AG09319 (cell line): ENCODE results near the gene MRPL36.
"Not testable (repeated sequence)": the region's sequence is repeated elsewhere in the genome, so short reads cannot be mapped to it uniquely, and the experiment has no call there.

ENCODE experiments used
- DNase-seq: peaks from one replicate; pipeline ENCODE4 v3.0.0-alpha.2; 2010; ENCODE audit warnings: low read depth; ENCODE audit errors: extremely low read depth
- TF ChIP-seq, protein P1 (sequence below): IDR thresholded peaks from 2 replicates; pipeline ENCODE4 v1.5.1; 2011; ENCODE audit warnings: low read depth, mild to moderate bottlenecking, inconsistent platforms, low read length, moderate library complexity

The MRPL36 gene

DNA sequence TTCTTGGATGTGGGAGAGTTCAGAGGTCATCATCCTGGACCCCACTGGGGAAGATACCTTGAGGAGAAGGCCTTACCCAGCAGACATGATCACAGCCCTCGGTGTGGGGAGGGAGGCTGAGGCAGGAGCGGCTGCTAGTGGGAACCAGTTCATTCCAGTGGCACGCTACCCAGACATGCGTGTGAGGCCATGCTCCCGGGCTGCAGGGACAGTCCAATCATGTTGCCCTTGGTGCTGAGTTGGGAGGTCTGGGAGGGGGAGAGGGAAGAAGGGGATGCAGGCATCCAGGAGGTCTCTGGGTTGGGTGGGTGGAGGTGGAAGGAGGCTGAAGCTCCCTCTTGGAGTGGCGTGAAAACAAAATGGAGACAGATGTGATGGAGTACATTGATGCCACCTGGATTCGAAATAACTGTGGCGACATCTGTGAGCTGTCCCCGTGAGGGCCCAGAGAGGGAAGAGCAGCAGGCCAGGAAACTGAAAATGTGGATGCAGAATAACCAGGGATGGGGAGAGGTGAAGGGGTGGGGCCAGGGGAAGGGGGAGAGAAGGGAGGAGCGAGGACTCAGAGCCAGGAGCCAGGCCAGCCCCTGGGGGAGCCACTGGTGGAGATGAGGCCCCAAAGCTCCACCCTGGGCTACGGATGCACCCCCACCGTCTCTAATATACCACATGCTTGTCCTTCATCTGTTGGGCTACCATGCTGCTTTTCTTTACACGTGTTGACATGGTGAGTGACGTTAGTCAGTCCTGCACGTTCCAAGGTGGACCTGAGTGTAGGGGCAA, 17.8 kb upstream of the MRPL36 start:
- TF ChIP-seq, protein P1, sequence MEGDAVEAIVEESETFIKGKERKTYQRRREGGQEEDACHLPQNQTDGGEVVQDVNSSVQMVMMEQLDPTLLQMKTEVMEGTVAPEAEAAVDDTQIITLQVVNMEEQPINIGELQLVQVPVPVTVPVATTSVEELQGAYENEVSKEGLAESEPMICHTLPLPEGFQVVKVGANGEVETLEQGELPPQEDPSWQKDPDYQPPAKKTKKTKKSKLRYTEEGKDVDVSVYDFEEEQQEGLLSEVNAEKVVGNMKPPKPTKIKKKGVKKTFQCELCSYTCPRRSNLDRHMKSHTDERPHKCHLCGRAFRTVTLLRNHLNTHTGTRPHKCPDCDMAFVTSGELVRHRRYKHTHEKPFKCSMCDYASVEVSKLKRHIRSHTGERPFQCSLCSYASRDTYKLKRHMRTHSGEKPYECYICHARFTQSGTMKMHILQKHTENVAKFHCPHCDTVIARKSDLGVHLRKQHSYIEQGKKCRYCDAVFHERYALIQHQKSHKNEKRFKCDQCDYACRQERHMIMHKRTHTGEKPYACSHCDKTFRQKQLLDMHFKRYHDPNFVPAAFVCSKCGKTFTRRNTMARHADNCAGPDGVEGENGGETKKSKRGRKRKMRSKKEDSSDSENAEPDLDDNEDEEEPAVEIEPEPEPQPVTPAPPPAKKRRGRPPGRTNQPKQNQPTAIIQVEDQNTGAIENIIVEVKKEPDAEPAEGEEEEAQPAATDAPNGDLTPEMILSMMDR, result no peak
- DNase-seq, result no peak

DNA sequence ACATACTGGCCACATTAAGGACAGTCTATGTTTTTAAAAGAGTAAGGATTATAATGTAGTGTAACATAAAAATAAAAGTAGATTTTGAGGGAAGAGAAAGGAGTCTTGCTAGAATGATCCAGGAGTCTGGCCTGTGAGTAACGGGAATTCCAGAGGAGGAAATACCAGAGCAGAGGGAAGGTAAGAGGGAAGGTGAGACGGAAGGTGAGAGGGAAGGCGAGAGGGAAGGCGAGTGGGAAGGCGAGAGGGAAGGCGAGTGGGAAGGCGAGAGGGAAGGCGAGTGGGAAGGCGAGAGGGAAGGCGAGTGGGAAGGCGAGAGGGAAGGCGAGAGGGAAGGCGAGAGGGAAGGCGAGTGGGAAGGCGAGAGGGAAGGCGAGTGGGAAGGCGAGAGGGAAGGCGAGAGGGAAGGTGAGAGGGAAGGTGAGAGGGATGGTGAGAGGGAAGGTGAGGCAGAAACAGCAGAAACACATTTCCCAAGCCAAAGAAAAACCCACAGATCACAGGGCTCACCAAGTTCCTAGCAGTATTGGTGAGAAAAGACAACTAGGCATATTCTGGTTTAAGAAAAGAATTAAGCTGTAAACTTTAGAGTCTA, 17.0 kb upstream of the MRPL36 start:
- not testable (repeated sequence) for DNase-seq

DNA sequence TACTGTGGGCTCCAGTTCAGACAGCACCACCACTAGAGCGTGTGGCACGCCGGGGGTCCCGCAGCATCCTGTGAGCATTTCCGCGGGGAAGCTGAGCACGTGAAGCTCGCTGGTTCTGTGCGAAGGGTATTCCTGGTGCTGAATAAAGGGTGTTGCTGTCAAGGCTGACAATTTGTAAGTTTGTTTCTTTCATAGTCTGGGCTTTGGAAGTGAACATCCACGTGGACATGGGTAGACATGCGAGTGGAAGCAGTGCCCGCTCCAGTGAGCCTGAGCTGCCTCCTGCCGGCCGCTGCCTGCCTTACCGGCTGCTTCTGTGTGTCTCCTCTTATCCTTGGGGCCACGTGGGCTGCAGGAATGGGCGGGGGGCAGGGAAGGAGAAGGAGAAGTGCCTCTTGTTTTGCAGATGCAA, 16.2 kb upstream of the MRPL36 start:
- no peak for DNase-seq
- TF ChIP-seq, protein P1, result no peak

DNA sequence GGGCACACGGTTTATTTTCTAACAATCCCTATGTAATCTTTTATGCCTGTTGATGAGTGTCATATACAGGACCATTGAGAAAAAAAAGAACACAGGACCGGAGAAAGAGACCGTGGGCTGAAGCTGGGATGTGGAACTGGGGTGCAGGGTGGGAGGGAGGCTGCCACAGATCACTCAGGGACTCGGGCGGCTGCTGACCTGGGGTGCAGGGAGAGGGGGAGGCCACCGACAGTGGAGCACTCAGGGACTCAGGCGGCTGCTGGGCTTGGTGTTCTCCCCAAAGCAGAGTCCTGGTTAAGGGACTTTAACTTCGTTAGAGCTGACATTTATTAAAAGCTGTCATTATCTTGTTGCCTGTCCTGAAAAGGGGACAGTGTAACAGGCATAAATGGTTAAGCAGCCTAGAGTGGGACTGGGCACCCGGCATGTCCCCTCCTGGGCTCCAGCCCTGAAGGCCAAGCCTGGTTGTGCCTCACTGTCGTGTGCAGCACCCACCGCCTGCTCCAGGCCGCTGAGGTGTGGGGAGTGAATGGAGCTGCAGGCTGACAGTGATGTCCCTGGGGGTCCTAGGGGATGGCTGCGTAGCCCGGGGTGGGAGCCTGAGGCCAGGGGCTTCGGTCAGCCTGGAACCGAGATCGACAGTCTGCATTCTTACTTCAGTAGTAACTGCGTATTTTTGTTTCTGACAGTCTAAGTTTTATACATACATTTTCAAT, 15.6 kb upstream of the MRPL36 start:
- TF ChIP-seq, protein P1, result no peak
- no peak for DNase-seq

DNA sequence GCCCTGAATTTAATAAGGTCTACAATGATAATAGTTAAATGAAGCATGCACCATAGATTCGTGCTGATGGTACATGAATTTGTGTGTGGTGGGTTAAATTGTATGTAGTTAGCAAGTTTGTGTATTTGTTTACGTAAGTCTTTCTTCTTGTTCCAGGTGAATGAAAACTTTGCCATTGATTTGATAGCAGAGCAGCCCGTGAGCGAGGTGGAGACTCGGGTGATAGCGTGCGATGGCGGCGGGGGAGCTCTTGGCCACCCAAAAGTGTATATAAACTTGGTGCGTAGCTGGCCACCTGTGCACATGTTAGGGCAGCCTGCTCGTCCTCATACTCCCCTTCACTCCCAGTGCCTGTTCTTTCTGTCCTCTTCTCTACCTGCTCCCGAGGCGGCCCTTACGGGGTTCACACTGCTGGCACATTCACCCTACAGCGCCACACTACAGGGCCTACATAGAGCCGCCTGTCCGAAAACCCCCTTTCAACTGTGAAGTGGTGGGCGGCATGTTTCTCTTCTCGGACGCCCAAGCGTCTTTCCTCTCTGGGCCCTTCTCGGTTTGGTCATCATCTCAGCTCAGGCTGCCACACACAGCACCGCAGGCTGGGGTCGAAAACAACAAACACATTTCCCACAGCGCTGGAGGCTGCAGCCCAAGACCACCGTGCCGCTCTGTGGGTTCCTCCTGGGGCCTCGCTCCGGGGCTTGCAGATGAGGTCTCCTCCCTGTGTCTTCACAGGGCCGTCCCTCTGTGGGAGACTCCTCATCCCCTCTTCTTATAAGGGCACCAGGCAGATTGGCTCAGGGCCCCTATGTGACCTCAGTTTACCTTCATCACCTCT, 14.8 kb upstream of the MRPL36 start:
- TF ChIP-seq, protein P1, result no peak
- no peak for DNase-seq

DNA sequence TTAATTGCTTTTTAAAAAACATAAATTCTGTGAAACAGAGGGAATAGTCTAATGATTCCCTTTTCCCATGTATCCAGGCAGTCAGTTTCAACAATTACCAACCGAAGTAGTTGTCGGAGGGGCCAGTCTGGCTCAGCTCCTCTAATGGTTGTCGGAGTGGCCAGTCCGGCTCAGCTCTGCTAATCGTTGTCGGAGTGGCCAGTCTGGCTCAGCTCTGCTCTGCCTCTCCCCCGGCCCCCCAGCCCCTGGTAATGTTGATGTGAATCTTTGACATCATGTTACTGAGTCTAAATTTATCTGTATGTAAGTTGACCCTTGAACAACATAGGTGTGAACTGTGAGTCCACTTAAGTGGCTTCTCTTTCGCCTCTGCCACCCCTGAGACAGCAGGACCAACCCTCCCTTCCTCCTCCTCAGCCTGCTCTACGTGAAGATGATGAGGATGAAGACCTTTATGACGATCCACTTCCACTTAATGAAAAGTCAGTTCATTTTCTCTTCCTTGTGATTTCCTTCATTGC, 11.0 kb upstream of the MRPL36 start:
- no peak for DNase-seq
- TF ChIP-seq, protein P1, result no peak

DNA sequence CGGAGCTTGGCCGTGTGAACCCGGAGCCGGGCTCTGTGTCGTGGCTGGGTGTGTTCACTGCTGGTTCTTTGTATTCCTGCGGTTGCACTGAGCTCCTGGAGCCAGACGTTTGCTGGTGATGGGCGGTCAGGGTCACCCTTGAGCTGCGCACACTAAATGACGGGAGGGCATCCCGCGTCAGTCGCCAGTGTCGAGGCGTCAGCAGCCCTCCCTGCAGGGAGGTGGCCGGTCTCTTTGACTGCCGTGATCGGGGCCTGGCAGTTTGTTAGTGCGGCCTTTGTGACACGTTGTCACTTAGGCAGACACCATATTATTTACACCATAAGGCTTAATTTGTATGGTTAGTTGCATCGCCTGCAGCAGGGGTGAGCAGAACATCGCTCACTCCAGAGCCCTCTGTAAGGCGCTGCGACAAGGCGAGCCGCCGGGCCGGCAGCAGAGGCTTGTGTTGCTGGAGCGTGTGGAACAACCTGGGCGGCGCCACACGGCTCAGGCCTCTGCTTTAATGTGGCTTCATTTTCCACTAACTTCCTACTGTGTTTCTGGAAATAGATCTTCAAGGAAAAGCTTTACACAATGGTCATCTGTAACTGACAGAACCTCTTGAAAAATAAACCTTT, 9.9 kb upstream of the MRPL36 start:
- TF ChIP-seq, protein P1, result no peak
- no peak for DNase-seq
